ENCODE results near the gene ZNF436.

The ZNF436 gene

DNA sequence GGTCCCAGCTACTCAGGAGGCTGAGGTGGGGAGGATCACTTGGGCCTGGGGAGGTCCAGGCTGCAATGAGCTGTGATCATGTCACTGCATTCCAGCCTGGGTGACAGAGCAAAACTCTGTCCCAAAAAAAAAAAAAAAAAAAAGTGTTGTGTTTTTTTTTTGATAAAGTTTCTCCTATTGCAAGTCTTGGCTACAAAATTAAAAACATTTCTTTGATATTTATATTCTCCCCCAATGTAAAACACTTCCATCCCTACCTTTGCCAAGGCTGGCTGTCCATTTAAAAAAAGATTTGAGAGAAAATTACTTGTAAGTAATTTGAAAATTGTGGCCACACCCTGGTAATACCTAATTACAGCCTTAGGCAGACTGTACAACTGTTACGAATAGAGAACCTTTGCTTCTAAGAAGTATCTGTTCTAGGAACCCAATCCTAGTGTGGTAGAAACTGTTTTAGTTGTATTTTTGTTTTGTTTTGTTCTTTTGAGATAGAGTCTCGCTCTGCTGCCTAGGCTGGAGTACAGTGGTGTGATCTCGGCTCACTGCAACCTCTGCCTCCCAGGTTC is 11.2 kb downstream of the ZNF436 start:
- no peak for ATAC-seq
- TF ChIP-seq ZC3H10 (CRISPR knock-in tag; IDR thresholded peaks at IDR 0.05) (no peak), ZNF8 (CRISPR knock-in tag; IDR thresholded peaks at IDR 0.05) (no peak), TCF4 (CRISPR knock-in tag; IDR thresholded peaks at IDR 0.05; ENCODE audit: borderline replicate concordance) (no peak), ESRRG (CRISPR knock-in tag; IDR thresholded peaks at IDR 0.05) (no peak), ZFP3 (CRISPR knock-in tag; IDR thresholded peaks at IDR 0.05) (no peak), GLIS3 (CRISPR knock-in tag; IDR thresholded peaks at IDR 0.05) (no peak), TOX (CRISPR knock-in tag; IDR thresholded peaks at IDR 0.05; ENCODE audit: borderline replicate concordance) (no peak), PPARA (CRISPR knock-in tag; IDR thresholded peaks at IDR 0.05; ENCODE audit: borderline replicate concordance) (no peak), SNAI2 (CRISPR knock-in tag; IDR thresholded peaks at IDR 0.05) (no peak), BACH2 (CRISPR knock-in tag; IDR thresholded peaks at IDR 0.05; ENCODE audit: borderline replicate concordance) (no peak), ZNF565 (CRISPR knock-in tag; conservative IDR thresholded peaks at IDR 0.05; ENCODE audit: low read depth) (no peak), ISL1 (CRISPR knock-in tag; IDR thresholded peaks at IDR 0.05) (no peak), ARNTL (CRISPR knock-in tag; IDR thresholded peaks at IDR 0.05; ENCODE audit: borderline replicate concordance, low read depth) (no peak), ZNF70 (CRISPR knock-in tag; IDR thresholded peaks at IDR 0.05) (no peak)
- TF ChIP-seq, protein P1, sequence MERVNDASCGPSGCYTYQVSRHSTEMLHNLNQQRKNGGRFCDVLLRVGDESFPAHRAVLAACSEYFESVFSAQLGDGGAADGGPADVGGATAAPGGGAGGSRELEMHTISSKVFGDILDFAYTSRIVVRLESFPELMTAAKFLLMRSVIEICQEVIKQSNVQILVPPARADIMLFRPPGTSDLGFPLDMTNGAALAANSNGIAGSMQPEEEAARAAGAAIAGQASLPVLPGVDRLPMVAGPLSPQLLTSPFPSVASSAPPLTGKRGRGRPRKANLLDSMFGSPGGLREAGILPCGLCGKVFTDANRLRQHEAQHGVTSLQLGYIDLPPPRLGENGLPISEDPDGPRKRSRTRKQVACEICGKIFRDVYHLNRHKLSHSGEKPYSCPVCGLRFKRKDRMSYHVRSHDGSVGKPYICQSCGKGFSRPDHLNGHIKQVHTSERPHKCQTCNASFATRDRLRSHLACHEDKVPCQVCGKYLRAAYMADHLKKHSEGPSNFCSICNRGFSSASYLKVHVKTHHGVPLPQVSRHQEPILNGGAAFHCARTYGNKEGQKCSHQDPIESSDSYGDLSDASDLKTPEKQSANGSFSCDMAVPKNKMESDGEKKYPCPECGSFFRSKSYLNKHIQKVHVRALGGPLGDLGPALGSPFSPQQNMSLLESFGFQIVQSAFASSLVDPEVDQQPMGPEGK (CRISPR knock-in tag; IDR thresholded peaks at IDR 0.05; ENCODE audit: borderline replicate concordance): no peak
- TF ChIP-seq, protein P2, sequence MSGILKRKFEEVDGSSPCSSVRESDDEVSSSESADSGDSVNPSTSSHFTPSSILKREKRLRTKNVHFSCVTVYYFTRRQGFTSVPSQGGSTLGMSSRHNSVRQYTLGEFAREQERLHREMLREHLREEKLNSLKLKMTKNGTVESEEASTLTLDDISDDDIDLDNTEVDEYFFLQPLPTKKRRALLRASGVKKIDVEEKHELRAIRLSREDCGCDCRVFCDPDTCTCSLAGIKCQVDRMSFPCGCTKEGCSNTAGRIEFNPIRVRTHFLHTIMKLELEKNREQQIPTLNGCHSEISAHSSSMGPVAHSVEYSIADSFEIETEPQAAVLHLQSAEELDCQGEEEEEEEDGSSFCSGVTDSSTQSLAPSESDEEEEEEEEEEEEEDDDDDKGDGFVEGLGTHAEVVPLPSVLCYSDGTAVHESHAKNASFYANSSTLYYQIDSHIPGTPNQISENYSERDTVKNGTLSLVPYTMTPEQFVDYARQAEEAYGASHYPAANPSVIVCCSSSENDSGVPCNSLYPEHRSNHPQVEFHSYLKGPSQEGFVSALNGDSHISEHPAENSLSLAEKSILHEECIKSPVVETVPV (CRISPR knock-in tag; IDR thresholded peaks at IDR 0.05): no peak
- TF ChIP-seq, protein P3, sequence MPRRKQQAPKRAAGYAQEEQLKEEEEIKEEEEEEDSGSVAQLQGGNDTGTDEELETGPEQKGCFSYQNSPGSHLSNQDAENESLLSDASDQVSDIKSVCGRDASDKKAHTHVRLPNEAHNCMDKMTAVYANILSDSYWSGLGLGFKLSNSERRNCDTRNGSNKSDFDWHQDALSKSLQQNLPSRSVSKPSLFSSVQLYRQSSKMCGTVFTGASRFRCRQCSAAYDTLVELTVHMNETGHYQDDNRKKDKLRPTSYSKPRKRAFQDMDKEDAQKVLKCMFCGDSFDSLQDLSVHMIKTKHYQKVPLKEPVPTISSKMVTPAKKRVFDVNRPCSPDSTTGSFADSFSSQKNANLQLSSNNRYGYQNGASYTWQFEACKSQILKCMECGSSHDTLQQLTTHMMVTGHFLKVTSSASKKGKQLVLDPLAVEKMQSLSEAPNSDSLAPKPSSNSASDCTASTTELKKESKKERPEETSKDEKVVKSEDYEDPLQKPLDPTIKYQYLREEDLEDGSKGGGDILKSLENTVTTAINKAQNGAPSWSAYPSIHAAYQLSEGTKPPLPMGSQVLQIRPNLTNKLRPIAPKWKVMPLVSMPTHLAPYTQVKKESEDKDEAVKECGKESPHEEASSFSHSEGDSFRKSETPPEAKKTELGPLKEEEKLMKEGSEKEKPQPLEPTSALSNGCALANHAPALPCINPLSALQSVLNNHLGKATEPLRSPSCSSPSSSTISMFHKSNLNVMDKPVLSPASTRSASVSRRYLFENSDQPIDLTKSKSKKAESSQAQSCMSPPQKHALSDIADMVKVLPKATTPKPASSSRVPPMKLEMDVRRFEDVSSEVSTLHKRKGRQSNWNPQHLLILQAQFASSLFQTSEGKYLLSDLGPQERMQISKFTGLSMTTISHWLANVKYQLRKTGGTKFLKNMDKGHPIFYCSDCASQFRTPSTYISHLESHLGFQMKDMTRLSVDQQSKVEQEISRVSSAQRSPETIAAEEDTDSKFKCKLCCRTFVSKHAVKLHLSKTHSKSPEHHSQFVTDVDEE (CRISPR knock-in tag; IDR thresholded peaks at IDR 0.05): no peak
- TF ChIP-seq, protein P4, sequence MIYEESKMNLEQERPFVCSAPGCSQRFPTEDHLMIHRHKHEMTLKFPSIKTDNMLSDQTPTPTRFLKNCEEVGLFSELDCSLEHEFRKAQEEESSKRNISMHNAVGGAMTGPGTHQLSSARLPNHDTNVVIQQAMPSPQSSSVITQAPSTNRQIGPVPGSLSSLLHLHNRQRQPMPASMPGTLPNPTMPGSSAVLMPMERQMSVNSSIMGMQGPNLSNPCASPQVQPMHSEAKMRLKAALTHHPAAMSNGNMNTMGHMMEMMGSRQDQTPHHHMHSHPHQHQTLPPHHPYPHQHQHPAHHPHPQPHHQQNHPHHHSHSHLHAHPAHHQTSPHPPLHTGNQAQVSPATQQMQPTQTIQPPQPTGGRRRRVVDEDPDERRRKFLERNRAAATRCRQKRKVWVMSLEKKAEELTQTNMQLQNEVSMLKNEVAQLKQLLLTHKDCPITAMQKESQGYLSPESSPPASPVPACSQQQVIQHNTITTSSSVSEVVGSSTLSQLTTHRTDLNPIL (CRISPR knock-in tag; IDR thresholded peaks at IDR 0.05; ENCODE audit: low read depth): no peak
- TF ChIP-seq, protein P5, sequence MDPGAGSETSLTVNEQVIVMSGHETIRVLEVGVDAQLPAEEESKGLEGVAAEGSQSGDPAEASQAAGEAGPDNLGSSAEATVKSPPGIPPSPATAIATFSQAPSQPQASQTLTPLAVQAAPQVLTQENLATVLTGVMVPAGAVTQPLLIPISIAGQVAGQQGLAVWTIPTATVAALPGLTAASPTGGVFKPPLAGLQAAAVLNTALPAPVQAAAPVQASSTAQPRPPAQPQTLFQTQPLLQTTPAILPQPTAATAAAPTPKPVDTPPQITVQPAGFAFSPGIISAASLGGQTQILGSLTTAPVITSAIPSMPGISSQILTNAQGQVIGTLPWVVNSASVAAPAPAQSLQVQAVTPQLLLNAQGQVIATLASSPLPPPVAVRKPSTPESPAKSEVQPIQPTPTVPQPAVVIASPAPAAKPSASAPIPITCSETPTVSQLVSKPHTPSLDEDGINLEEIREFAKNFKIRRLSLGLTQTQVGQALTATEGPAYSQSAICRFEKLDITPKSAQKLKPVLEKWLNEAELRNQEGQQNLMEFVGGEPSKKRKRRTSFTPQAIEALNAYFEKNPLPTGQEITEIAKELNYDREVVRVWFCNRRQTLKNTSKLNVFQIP (CRISPR knock-in tag; IDR thresholded peaks at IDR 0.05; ENCODE audit: borderline replicate concordance, low read depth): no peak

DNA sequence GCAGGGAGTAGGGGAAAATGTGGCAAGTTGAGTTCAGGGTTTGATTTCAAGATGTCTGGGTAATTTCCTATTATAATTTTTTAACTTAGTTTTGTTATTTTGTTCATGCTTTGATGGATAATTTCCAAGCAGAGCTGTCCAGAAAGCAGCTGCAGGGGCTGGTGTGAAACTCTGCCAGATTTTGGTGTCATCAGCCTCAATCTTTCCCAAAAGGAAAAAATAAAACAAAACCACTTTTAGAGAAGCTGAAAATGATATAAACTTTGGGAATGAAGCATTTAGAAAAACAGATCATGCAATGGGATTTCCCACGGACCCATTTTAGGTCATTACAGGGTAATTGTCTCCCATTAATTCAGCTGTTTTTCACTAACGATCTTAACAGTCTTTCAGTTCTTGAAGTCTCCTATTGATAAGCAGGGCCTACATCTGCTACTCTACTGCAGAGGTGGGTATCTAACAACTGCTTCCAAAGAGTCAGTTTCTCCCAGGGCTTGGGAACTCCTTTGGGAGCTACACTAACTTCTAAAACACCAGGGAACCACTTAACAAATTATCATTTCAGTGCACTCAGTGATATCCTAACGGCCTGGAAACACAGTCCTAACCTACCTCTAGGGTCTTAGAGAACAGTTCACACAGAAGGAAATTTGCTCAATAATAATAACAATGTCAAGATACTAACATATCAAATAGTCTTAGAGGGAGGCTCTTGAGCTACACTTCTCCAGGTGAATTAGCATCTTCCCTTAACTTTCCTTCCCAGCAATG is 12.3 kb downstream of the ZNF436 start:
- no peak for ATAC-seq
- no peak for TF ChIP-seq RARB (CRISPR knock-in tag; IDR thresholded peaks at IDR 0.05)
- TF ChIP-seq SNAI2 (CRISPR knock-in tag; IDR thresholded peaks at IDR 0.05): no peak
- TF ChIP-seq CSDC2 (CRISPR knock-in tag; IDR thresholded peaks at IDR 0.05): no peak
- TF ChIP-seq, protein P3 (CRISPR knock-in tag; IDR thresholded peaks at IDR 0.05): no peak
- no peak for TF ChIP-seq TOX (CRISPR knock-in tag; IDR thresholded peaks at IDR 0.05; ENCODE audit: borderline replicate concordance)
- TF ChIP-seq PPARA (CRISPR knock-in tag; IDR thresholded peaks at IDR 0.05; ENCODE audit: borderline replicate concordance): no peak
- no peak for TF ChIP-seq ESRRG (CRISPR knock-in tag; IDR thresholded peaks at IDR 0.05)
- TF ChIP-seq ZNF70 (CRISPR knock-in tag; IDR thresholded peaks at IDR 0.05): no peak
- TF ChIP-seq ZNF8 (CRISPR knock-in tag; IDR thresholded peaks at IDR 0.05): no peak
- TF ChIP-seq GLIS3 (CRISPR knock-in tag; IDR thresholded peaks at IDR 0.05): no peak
- TF ChIP-seq, protein P4 (CRISPR knock-in tag; IDR thresholded peaks at IDR 0.05; ENCODE audit: low read depth): no peak
- TF ChIP-seq, protein P5 (CRISPR knock-in tag; IDR thresholded peaks at IDR 0.05; ENCODE audit: borderline replicate concordance, low read depth): no peak

All from SK-N-SH treated with all-trans-retinoic acid at 6 μM for 48 hours (cell line).